HG02938 (cell line): ENCODE measurements around the gene CRB2.
A peak's percentile ranks its signal among the peaks of the same experiment; 100 is the strongest.

Source experiments
- ATAC-seq: cut with Tn5 transposase; IDR thresholded peaks from one replicate; pipeline ENCODE4 v1.9.1; 2021; ENCODE audit warnings: mild to moderate bottlenecking, moderate library complexity; ENCODE audit not compliant: unreplicated experiment

Gene CRB2

GRCh38 chr9:123418506-123418905, 62.5 kb downstream of the CRB2 start:
- no peak for ATAC-seq

DNA sequence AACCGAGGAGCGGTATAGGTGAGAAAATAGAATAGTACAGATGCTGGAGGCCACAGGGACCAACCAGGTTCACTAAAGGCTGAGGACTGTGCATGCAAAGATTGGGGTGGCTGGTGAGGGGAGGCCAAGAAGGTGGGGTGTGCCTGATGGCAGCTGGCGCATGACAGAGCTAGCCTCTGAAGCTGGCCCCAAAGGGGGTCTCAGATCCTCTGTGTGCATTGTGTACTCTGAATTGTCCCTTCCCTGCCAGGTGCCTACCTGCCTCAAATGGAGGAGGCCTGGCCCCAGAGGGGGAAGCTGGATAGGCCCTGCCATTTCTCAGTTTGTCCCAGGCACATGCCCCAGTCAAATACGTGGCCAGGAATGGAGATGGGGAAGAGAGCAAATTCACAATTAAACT, 63.1 kb downstream of the CRB2 start:
- ATAC-seq = no peak

DNA sequence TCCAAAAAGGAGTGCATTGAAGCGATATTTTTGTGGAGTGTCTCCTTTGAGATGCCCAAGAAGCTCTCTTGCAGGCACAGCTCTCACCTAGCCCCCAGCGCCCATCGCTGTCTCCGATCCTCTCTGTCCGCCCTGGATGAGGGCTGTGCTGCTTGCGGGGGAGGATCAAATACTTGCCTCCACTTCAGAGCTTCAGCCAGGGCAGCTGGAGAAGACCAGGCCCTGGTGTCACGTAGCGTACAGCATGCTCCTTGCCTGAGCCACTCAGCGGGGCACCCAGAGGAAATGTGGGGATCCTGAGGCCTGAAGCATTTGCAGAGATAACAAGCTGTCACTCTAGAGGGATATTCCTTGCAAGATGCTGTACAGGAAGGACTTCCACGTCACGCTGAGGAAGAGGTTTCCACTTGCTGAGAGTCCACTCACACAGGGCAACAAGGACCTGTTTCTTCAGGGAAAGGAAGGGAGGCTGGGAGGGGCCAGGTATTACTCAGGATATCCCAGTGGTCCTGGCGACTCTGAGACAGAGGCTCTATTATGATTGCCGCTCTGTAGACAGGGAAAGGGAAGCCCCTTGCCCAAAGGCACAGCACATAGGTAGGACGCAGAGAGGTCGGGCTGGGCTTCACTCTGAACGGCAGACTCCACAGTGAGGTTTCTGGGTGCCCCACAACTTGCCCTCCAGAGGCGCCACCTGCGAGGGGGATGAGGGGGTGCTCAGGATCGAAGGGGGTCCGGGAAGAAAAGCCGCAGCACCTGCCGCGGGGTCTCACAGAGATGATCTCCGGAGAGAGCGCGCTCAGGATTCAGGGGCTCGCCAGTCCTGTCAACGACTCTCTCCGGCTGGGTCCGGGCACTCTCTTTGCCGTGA, 64.0 kb downstream of the CRB2 start:
- no peak for ATAC-seq

DNA sequence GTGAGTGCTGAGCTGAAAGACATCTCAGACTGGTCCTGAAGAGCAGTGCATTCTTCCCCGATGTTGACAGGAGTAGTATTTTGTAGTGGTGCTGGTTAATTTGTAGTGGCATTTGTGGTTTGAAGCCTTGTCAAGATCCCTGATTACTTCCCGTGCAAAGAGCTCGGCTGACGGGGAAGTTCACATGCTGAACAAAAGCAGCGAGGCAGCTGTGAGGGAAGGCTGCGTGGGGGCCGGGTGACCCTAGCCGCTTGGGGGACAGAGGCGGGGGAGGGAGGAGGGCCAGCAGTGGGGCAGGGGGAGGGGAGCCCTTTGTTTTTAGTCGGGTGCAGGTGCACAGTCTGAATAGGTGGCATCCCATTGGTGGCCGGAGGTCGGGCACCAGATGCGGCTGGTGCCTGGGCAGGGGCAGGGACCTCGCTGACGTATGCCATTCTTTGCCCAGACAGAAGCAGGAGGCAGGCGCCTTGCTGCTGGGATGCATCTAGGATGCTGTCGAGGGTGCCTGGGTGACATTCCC, 64.7 kb downstream of the CRB2 start:
- ATAC-seq = no peak

DNA sequence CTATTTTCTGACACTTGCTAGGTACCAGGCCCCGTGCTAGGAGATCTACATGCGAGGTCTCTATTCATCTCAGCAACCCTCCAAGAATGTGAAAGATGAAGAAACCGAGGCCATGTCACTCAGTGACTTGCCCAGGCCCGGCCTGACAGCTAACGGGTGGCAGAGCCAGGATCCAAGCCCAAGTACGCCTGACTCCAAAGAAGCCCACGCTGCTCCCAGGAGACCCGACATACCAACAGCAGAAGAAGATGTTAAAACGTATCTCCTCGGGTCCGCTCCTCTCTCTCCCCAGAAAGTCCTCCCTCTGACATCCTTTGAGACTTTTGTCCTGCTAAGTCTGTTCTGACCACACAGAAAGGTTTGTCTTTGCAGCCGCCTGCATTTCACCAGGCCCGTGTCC, 65.2 kb downstream of the CRB2 start:
- ATAC-seq = no peak

GRCh38 chr9:123421801-123422455, 65.9 kb downstream of the CRB2 start:
- no peak for ATAC-seq

DNA sequence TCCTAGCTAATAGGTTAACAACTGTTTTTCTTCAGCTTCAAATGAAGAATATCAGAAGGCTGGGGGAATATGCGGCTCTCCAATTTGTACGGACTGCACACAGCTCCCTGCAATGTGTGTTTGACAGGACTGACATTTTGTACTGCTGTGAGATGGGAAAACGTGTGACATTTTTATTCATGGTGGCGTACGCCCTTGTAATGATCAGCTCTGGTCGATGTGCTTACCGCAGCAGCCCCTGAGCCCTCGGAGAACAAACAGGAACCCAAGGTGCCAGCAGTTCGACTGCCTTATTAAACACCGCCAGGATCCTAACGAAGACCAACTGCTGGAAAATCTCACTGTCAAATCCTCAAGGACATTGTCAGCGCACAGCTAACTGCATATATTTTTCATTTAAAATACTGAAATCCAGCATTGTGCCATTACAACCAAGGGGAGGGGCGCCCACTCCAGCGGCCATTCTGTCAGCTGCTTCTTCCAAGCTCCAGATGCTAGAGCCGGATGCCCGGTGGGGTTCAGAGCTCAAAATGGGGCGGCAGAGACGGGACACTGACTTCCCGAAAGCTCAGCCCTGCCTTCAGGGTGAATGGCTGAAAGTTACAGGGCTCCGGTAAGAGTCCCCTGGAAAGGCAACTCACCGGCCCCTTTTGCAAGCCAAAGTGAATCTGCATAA, 66.8 kb downstream of the CRB2 start:
- no peak for ATAC-seq

GRCh38 chr9:123423311-123423640, 67.3 kb downstream of the CRB2 start:
- no peak for ATAC-seq

- no peak for ATAC-seq
Measured at GRCh38 chr9:123424131-123424530, 68.1 kb downstream of the CRB2 start.

DNA sequence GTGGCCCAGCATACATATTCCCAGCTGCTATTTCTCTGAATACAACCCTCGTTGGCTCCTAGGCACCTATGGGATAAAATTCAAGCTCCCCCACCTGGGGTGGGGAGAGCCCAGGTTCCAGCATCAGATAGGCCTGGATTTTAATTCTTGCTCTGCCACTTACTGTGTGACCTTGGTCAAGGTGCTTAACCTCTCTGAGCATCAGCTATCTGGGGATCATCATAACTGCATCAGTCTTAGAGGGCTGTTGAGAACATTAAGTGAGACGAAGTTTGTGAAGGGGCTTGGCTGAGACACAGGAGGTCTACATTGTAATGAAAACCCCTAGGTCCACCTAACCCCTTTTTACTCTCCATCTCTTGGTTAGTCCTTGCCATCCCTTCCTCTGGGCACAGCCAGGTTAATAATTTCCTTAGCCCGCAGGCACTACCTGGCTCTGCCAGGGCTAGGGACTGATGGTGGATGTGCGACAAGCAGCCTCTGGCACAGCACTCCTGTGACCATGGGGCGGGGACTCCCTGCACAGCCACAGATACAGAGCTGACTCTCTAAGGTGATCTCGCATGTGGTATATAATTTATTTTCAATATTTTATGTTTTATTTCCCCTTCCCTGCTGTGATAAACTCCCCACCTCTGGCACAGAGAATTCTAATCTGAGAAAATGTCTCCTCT, 68.7 kb downstream of the CRB2 start:
- no peak for ATAC-seq

- no peak for ATAC-seq
Measured at GRCh38 chr9:123425261-123425821, 69.3 kb downstream of the CRB2 start.

- ATAC-seq = no peak
Measured at GRCh38 chr9:123425836-123426365, 69.9 kb downstream of the CRB2 start.

DNA sequence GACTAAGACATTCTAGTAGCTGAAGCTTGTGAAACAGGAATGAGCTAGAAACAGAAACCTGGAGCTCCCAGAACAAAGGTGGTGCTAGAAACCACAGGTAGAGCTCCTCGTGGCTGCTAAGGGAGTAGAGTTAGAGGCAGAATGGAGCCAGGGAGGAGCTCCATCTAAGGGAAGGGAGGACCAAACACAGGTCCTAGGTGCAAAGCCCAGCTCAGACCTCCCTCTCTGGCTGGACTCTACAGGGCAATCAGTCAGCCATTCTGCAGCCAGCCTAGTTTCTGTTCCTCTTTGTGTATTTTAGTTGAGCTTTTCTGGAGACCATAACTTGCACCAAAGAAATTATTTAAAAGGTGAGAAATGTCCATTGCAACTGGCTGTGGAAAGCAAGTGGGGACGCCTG, 70.4 kb downstream of the CRB2 start:
- peak; percentile 81 for ATAC-seq
